GM23248 (cell line): Measurements from ENCODE around the gene COA6. TPM values are rescaled to one million over a fixed set of nuclear protein-coding genes. Genes with fewer than 3 reads are reported as not detected.

Experiments
- DNase-seq: peaks from one replicate; pipeline ENCODE4 v3.0.0-alpha.2; 2015
- H2AFZ ChIP-seq: fragments of 200-600 bp; sonication (generic); 2 replicates; pipeline ENCODE4 v1.6.1; 2016; ENCODE audit warnings: antibody characterized with exemption
- H3F3A ChIP-seq: fragments of 200-600 bp; sonication (generic); 2 replicates; pipeline ENCODE4 v1.6.1; 2016; ENCODE audit warnings: mild to moderate bottlenecking, antibody characterized with exemption, mixed run types; ENCODE audit not compliant: insufficient read depth
- H3K27ac ChIP-seq: fragments of 200-600 bp; sonication (generic); 2 replicates; pipeline ENCODE4 v1.5.1; 2016; ENCODE audit warnings: mild to moderate bottlenecking
- H3K27me3 ChIP-seq: fragments of 200-600 bp; sonication (generic); replicated peaks from 2 replicates; pipeline ENCODE4 v1.6.1; 2016; ENCODE audit warnings: mild to moderate bottlenecking; ENCODE audit not compliant: insufficient read depth
- H3K36me3 ChIP-seq: fragments of 200-600 bp; sonication (generic); 2 replicates; pipeline ENCODE4 v1.6.1; 2016; ENCODE audit warnings: low read depth, mild to moderate bottlenecking
- H3K4me1 ChIP-seq: fragments of 200-600 bp; sonication (generic); 2 replicates; pipeline ENCODE4 v1.6.1; 2016; ENCODE audit warnings: mild to moderate bottlenecking; ENCODE audit not compliant: insufficient read depth
- H3K4me2 ChIP-seq: fragments of 200-600 bp; sonication (generic); one replicate; pipeline ENCODE4 v1.6.1; 2016; ENCODE audit warnings: mild to moderate bottlenecking; ENCODE audit not compliant: unreplicated experiment
- H3K4me3 ChIP-seq: fragments of 200-600 bp; sonication (generic); 2 replicates; pipeline ENCODE4 v1.5.1; 2016; ENCODE audit warnings: mild to moderate bottlenecking
- H3K79me2 ChIP-seq: fragments of 200-600 bp; sonication (generic); 2 replicates; pipeline ENCODE4 v1.6.1; 2016; ENCODE audit warnings: mild to moderate bottlenecking; ENCODE audit not compliant: insufficient read depth
- H3K9ac ChIP-seq: fragments of 200-600 bp; sonication (generic); 2 replicates; pipeline ENCODE4 v1.6.1; 2016; ENCODE audit warnings: mild to moderate bottlenecking
- H3K9me2 ChIP-seq: fragments of 200-600 bp; sonication (generic); 2 replicates; pipeline ENCODE4 v1.6.1; 2016; ENCODE audit warnings: mixed run types, mild to moderate bottlenecking, moderate library complexity; ENCODE audit not compliant: insufficient read depth
- H3K9me3 ChIP-seq: fragments of 200-600 bp; sonication (generic); one replicate; pipeline ENCODE4 v1.6.1; 2017; ENCODE audit warnings: low read depth
- H4K20me1 ChIP-seq: fragments of 200-600 bp; sonication (generic); 2 replicates; pipeline ENCODE4 v1.6.0; 2016; ENCODE audit not compliant: insufficient read depth
- EZH2 ChIP-seq: fragments of 200-600 bp; sonication (generic); IDR thresholded peaks from 2 replicates; pipeline ENCODE4 v1.6.1; 2018; ENCODE audit warnings: antibody characterized with exemption, mild to moderate bottlenecking; ENCODE audit not compliant: insufficient read depth, poor library complexity, severe bottlenecking
- EZH2phosphoT487 ChIP-seq: fragments of 200-600 bp; sonication (generic); IDR thresholded peaks from 2 replicates; pipeline ENCODE4 v1.6.1; 2018; ENCODE audit warnings: antibody characterized with exemption, moderate library complexity, mild to moderate bottlenecking, low read depth; ENCODE audit not compliant: insufficient read depth
- WGBS, 2 experiments: methylation state at CpG; one replicate each; pipeline ENCODE4 v1.1.6; 2015 to 2017; ENCODE audit warnings: low lambda C conversion rate in 2 of 2, low coverage in 1 of 2; ENCODE audit errors: missing lambda C conversion rate in 2 of 2; 5-methylcytosine and 5-hydroxymethylcytosine counted together
- in situ Hi-C: fragments of 300-500 bp; cut with MboI; formaldehyde crosslinking; loops from 2 replicates; pipeline ENCODE4 v1.15.0; 2020
- polyA plus RNA-seq: library from polyadenylated mRNA; unstranded; fragments of >200 nt; fragmentation: Nextera tagmentation; extraction: Ambion mirVana; gene quantifications from 2 replicates; pipeline ENCODE4 v1.2.1, GENCODE V29; 2016
- total RNA-seq: library from RNA; depleted of rRNA; stranded (reverse); fragments of >200 nt; shearing (Covaris generic); gene quantifications from 2 replicates; pipeline ENCODE4 v1.2.3, GENCODE V29; 2014

The COA6 gene
- total and polyA plus RNA-seq, 2 experiments from 2014 or later = 28.3 to 52.2 TPM

- Histone ChIP-seq H3K9ac (no peak overlapping the region), H3K27ac (no peak overlapping the region), H3K4me3 (peak overlapping the region; percentile 56; the same call in 1 of the 2 replicates), H3K4me1 (0 out of 2 replicates have a peak, but pooled peaks cover 1% of the 10 kb centered on the region), H3K4me2 (peak overlapping the region; percentile 35), H2AFZ (peak overlapping the region; percentile 64), H4K20me1 (no peaks in the 10 kb centered on the region), H3F3A (no peaks in the 10 kb centered on the region), H3K9me3 (no peaks in the 10 kb centered on the region), H3K27me3 (peaks cover 20% of the 10 kb centered on the region; the same call in 1 of the 2 replicates), H3K9me2 (no peaks in the 10 kb centered on the region), H3K79me2 (no peaks in the 10 kb centered on the region), H3K36me3 (no peaks in the 10 kb centered on the region)
- TF ChIP-seq EZH2phosphoT487 (no peak), EZH2 (no peak)
- peak; percentile 76 for DNase-seq
- in situ Hi-C loops = no loop called here
- 26% methylated on average over 20 of the region's 20 CpGs for WGBS, 2 experiments
Measured at GRCh38 chr1:234326497-234327366, 46.5 kb upstream of the COA6 start.

- TF ChIP-seq EZH2phosphoT487 (no peak), EZH2 (no peak)
- Histone ChIP-seq H3F3A (no peaks in the 10 kb centered on the region), H3K4me3 (no peak overlapping the region), H4K20me1 (no peaks in the 10 kb centered on the region), H3K27ac (no peak overlapping the region), H3K4me2 (no peak overlapping the region), H2AFZ (no peak overlapping the region), H3K9me2 (no peaks in the 10 kb centered on the region), H3K4me1 (0 out of 2 replicates have a peak, but pooled peaks cover 3% of the 10 kb centered on the region), H3K36me3 (no peaks in the 10 kb centered on the region), H3K27me3 (peaks cover 20% of the 10 kb centered on the region; the same call in 1 of the 2 replicates), H3K9me3 (no peaks in the 10 kb centered on the region), H3K79me2 (no peaks in the 10 kb centered on the region), H3K9ac (no peak overlapping the region)
- no peak for DNase-seq
- WGBS, 2 experiments = 48 to 49% methylated on average over 9 of the region's 9 CpGs
- in situ Hi-C loops = no loop called here
Measured at GRCh38 chr1:234327577-234328164, 45.6 kb upstream of the COA6 start.

GRCh38 chr1:234330843-234331215, 42.4 kb upstream of the COA6 start:
- Histone ChIP-seq H3K27ac (no peak overlapping the region), H2AFZ (no peak overlapping the region), H3K79me2 (no peaks in the 10 kb centered on the region), H3K9me3 (no peaks in the 10 kb centered on the region), H3K4me2 (no peak overlapping the region), H3K9me2 (no peaks in the 10 kb centered on the region), H3K4me1 (0 out of 2 replicates have a peak, but pooled peaks cover 3% of the 10 kb centered on the region), H3K9ac (no peak overlapping the region), H3F3A (no peaks in the 10 kb centered on the region), H3K27me3 (0 out of 2 replicates have a peak, but pooled peaks cover 6% of the 10 kb centered on the region), H4K20me1 (no peaks in the 10 kb centered on the region), H3K36me3 (no peaks in the 10 kb centered on the region), H3K4me3 (no peak overlapping the region)
- peak; percentile 33 for DNase-seq
- WGBS, 2 experiments = 67 to 68% methylated on average over 4 of the region's 4 CpGs
- no peak for TF ChIP-seq EZH2
- no peak for TF ChIP-seq EZH2phosphoT487
- in situ Hi-C loops = no loop called here

- H3K4me3 ChIP-seq = no peak overlapping the region
- H3K4me2 ChIP-seq = no peak overlapping the region
- H3K27me3 ChIP-seq = no peaks in the 10 kb centered on the region
- peak; percentile 68 for DNase-seq
- H2AFZ ChIP-seq = no peak overlapping the region
- 0 out of 2 replicates have a peak, but pooled peaks cover 3% of the 10 kb centered on the region for H3K4me1 ChIP-seq
- H3K79me2 ChIP-seq = no peaks in the 10 kb centered on the region
- H3F3A ChIP-seq = no peaks in the 10 kb centered on the region
- in situ Hi-C loops = no loop called here
- WGBS, 2 experiments = 8 to 10% methylated on average over 2 of the region's 2 CpGs
- TF ChIP-seq EZH2 = no peak
- no peak for TF ChIP-seq EZH2phosphoT487
- no peaks in the 10 kb centered on the region for H3K9me2 ChIP-seq
- no peak overlapping the region for H3K27ac ChIP-seq
- no peaks in the 10 kb centered on the region for H4K20me1 ChIP-seq
- H3K9ac ChIP-seq = no peak overlapping the region
- peaks cover under 1% of the 10 kb centered on the region for H3K9me3 ChIP-seq
- H3K36me3 ChIP-seq = no peaks in the 10 kb centered on the region
Measured at GRCh38 chr1:234331507-234331906, 41.7 kb upstream of the COA6 start.
